ENCODE data around the gene ANO6.

DNA sequence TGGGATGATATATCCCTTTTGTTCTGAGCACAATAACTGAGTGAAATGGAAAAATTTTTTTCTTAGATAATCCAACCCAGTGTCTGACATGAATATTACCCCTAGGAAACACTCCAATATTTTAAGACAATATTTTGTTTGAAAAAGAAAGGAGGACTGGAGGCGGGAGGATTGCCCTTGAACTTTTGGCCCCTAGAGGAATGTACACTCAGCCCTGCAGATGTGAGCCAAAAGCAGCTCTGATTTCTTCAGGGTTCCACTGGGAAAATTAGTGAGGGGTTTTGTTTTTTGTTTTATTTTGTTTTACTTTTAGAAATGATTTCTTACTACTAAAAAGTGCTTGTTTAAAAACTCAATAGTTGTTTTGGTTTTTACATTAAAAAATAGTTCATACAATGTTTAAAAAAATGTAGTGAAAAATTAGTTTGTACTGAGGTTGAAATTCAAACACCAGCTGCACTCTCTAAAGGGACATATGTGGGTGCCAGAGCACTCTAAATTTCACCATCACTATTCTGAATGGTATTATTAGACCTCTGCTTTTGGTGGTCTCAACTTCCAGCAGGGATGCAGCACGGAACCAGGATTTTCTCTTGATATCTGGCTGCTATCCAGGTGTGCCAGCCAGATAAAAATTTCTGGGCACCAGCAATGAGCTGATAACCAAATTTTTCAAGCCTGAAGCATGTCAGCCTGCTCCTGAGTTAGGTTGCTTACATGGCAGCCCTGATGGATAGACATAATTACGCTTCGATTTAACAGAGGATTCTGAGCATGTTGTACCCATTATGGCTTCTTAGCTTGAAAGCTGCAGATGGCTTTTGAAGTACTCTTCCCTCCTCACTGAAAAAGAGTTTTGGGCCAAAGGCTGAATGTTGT, 141.9 kb downstream of the ANO6 start:
- no peak for TF ChIP-seq POLR2A (IDR thresholded peaks at IDR 0.05; ENCODE audit: low read depth, low read length)
- TF ChIP-seq, protein P1, sequence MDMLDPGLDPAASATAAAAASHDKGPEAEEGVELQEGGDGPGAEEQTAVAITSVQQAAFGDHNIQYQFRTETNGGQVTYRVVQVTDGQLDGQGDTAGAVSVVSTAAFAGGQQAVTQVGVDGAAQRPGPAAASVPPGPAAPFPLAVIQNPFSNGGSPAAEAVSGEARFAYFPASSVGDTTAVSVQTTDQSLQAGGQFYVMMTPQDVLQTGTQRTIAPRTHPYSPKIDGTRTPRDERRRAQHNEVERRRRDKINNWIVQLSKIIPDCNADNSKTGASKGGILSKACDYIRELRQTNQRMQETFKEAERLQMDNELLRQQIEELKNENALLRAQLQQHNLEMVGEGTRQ (IDR thresholded peaks at IDR 0.05; ENCODE audit: low read depth, low read length) = no peak
- TF ChIP-seq, protein P2, sequence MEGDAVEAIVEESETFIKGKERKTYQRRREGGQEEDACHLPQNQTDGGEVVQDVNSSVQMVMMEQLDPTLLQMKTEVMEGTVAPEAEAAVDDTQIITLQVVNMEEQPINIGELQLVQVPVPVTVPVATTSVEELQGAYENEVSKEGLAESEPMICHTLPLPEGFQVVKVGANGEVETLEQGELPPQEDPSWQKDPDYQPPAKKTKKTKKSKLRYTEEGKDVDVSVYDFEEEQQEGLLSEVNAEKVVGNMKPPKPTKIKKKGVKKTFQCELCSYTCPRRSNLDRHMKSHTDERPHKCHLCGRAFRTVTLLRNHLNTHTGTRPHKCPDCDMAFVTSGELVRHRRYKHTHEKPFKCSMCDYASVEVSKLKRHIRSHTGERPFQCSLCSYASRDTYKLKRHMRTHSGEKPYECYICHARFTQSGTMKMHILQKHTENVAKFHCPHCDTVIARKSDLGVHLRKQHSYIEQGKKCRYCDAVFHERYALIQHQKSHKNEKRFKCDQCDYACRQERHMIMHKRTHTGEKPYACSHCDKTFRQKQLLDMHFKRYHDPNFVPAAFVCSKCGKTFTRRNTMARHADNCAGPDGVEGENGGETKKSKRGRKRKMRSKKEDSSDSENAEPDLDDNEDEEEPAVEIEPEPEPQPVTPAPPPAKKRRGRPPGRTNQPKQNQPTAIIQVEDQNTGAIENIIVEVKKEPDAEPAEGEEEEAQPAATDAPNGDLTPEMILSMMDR (conservative IDR thresholded peaks at IDR 0.05; ENCODE audit: low read depth, low read length) = no peak

All from IMR-90 (cell line).